Activated naive CD4-positive, alpha-beta T cell treated with anti-CD3 and anti-CD28 coated beads, Interleukin-2, amount 10 ng/mL, durations not matched to agents 7 days and 5 days (primary cell): ENCODE results near the gene PCDHGB7.
"Not testable (repeated sequence)": the region's sequence is repeated elsewhere in the genome, so short reads cannot be mapped to it uniquely, and the experiment has no call there.

Source experiments
- CTCF ChIA-PET: fragments of 350-600 bp; sonication (Branson Sonifier 250); formaldehyde crosslinking; loops from one replicate; lab custom pipeline; 2021; ENCODE audit warnings: antibody characterized with exemption; lab: Charles Lee
- DNase-seq: peaks from one replicate; pipeline ENCODE4 v3.0.0-alpha.2; 2020
- H3K27ac Mint-ChIP-seq: one replicate; pipeline ENCODE4 v1.8.0; 2021; ENCODE audit warnings: mild to moderate bottlenecking, moderate library complexity, mixed read lengths
- H3K27me3 Mint-ChIP-seq: one replicate; pipeline ENCODE4 v1.8.0; 2021; ENCODE audit warnings: mild to moderate bottlenecking, mixed read lengths
- H3K36me3 Mint-ChIP-seq: one replicate; pipeline ENCODE4 v1.8.0; 2021; ENCODE audit warnings: mixed read lengths
- H3K4me1 Mint-ChIP-seq: one replicate; pipeline ENCODE4 v1.8.0; 2021; ENCODE audit warnings: mixed read lengths
- H3K4me3 Mint-ChIP-seq: one replicate; pipeline ENCODE4 v1.8.0; 2021; ENCODE audit warnings: mild to moderate bottlenecking, moderate library complexity, mixed read lengths
- H3K9me3 Mint-ChIP-seq: one replicate; pipeline ENCODE4 v1.8.0; 2021; ENCODE audit warnings: mixed read lengths

The PCDHGB7 gene

GRCh38 chr5:141409598-141410306 lies 7.7 kb upstream of the PCDHGB7 start:
- Mint-ChIP-seq H3K4me3 (no peak overlapping the region), H3K27ac (peak overlapping the region; percentile 79), H3K9me3 (peaks cover 20% of the 10 kb centered on the region), H3K27me3 (peaks cover 66% of the 10 kb centered on the region), H3K36me3 (peaks cover 18% of the 10 kb centered on the region), H3K4me1 (peaks cover 16% of the 10 kb centered on the region)
- CTCF ChIA-PET: no interaction called here
- DNase-seq: no peak

GRCh38 chr5:141411575-141411974 lies 5.9 kb upstream of the PCDHGB7 start:
- Mint-ChIP-seq H3K9me3 (peaks cover 20% of the 10 kb centered on the region), H3K36me3 (peaks cover 18% of the 10 kb centered on the region), H3K27ac (no peak overlapping the region), H3K4me3 (no peak overlapping the region), H3K4me1 (peaks cover 18% of the 10 kb centered on the region), H3K27me3 (peaks cover 75% of the 10 kb centered on the region)
- CTCF ChIA-PET: interaction anchor here (0.9 to 2.5 kb wide), 2 partner anchors 113 to 204 kb away, joined by 3 to 10 read pairs; no protein-coding TSS in a partner anchor
- no peak for DNase-seq

DNA sequence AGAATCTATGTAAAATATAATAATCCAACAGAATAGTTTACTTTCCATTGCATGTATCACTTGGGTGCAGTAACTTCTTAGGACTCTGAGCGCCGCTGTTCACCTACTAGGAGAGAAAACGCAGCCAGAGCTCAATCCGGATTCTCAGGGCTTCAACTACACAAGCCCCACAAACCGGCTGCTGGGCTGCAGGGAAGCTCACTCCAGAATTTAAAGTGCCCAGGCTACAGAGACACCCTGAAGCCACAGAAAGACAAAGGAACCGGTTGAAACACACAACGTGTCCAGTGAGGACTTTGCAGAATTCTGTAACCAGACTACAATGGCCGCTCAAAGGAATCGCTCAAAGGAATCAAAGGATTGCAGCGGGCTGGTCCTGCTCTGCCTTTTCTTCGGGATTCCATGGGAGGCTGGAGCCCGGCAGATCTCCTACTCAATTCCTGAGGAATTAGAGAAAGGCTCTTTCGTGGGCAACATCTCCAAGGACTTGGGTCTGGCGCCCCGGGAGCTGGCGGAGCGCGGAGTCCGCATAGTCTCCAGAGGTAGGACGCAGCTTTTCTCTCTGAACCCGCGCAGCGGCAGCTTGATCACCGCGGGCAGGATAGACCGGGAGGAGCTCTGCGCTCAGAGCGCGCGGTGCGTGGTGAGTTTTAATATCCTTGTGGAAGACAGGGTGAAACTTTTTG lies 4.5 kb upstream of the PCDHGB7 start, which contains the start of gene PCDHGA10:
TSS of gene PCDHGA10 (plus strand) at position 134 of the 686 bp plus-strand sequence. CDS start at position 323, 189 bp downstream.
- Mint-ChIP-seq H3K27ac (peak within 1 kb of the TSS; percentile 74), H3K9me3 (peaks cover 22% of the 10 kb centered on the region), H3K36me3 (peaks cover 18% of the 10 kb centered on the region), H3K27me3 (peaks cover 79% of the 10 kb centered on the region), H3K4me1 (peaks cover 21% of the 10 kb centered on the region), H3K4me3 (peak within 1 kb of the TSS; percentile 78)
- peak; percentile 72 for DNase-seq
- CTCF ChIA-PET: interaction anchor here (0.6 to 3.4 kb wide), 27 partner anchors 8 to 171 kb away, joined by 3 to 17 read pairs (median 4); partner anchors contain the start of genes PCDHGA11, PCDHGA9, PCDHGB5 and PCDHGC5

DNA sequence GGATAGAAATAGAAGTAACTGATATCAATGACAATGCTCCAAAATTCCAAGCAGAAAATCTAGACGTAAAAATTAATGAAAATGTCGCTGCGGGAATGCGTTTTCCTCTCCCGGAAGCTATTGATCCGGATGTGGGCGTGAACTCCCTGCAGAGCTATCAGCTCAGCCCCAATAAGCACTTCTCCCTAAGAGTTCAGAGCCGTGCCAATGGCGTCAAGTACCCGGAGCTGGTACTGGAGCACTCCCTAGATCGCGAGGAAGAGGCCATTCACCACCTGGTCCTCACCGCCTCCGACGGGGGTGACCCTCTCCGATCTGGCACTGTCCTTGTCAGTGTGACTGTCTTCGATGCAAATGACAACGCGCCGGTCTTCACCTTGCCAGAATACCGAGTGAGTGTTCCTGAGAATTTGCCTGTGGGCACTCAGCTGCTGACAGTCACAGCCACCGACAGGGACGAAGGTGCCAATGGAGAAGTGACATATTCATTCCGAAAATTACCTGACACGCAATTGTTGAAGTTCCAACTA lies 3.9 kb upstream of the PCDHGB7 start:
- Mint-ChIP-seq H3K4me3 (peak overlapping the region; percentile 78), H3K27me3 (peaks cover 79% of the 10 kb centered on the region), H3K27ac (peak overlapping the region; percentile 74), H3K9me3 (peaks cover 26% of the 10 kb centered on the region), H3K36me3 (peaks cover 23% of the 10 kb centered on the region), H3K4me1 (peaks cover 22% of the 10 kb centered on the region)
- no peak for DNase-seq
- CTCF ChIA-PET: interaction anchor here (0.9 to 3.4 kb wide), 20 partner anchors 11 to 170 kb away, joined by 3 to 17 read pairs (median 4); partner anchors contain the start of genes PCDHGA9, PCDHGB5 and PCDHGC5

- peaks cover 22% of the 10 kb centered on the region for H3K4me1 Mint-ChIP-seq
- not testable (repeated sequence) for H3K27ac Mint-ChIP-seq, H3K4me3 Mint-ChIP-seq, DNase-seq
- peaks cover 19% of the 10 kb centered on the region for H3K36me3 Mint-ChIP-seq
- CTCF ChIA-PET: interaction anchor here (1.5 to 3.4 kb wide), 4 partner anchors 13 to 149 kb away, joined by 3 to 17 read pairs (median 6); no protein-coding TSS in a partner anchor
- peaks cover 79% of the 10 kb centered on the region for H3K27me3 Mint-ChIP-seq
- H3K9me3 Mint-ChIP-seq: peaks cover 26% of the 10 kb centered on the region
Measured at GRCh38 chr5:141414548-141415274, 2.8 kb upstream of the PCDHGB7 start.

- not testable (repeated sequence) for H3K27ac Mint-ChIP-seq, DNase-seq
- Mint-ChIP-seq H3K4me3 (peak overlapping the region; percentile 18), H3K4me1 (peaks cover 22% of the 10 kb centered on the region), H3K36me3 (peaks cover 21% of the 10 kb centered on the region), H3K27me3 (peaks cover 77% of the 10 kb centered on the region), H3K9me3 (peaks cover 27% of the 10 kb centered on the region)
- CTCF ChIA-PET: interaction anchor here (3.4 kb wide), 1 partner anchor 98 kb away, joined by 17 read pairs; no protein-coding TSS in a partner anchor
Measured at GRCh38 chr5:141415275-141415618, 2.2 kb upstream of the PCDHGB7 start.

GRCh38 chr5:141419074-141419880 lies 1.8 kb downstream of the PCDHGB7 start:
- Mint-ChIP-seq H3K4me1 (peaks cover 20% of the 10 kb centered on the region), H3K27ac (peak overlapping the region; percentile 59), H3K36me3 (peaks cover 23% of the 10 kb centered on the region), H3K9me3 (peaks cover 36% of the 10 kb centered on the region), H3K4me3 (no peak overlapping the region), H3K27me3 (peaks cover 83% of the 10 kb centered on the region)
- CTCF ChIA-PET: interaction anchor here (0.6 to 3.3 kb wide), 7 partner anchors 11 to 148 kb away, joined by 3 to 14 read pairs (median 4); partner anchors contain the start of genes PCDHGA12 and PCDHGB3
- no peak for DNase-seq

- peaks cover 16% of the 10 kb centered on the region for H3K4me1 Mint-ChIP-seq
- peaks cover 69% of the 10 kb centered on the region for H3K27me3 Mint-ChIP-seq
- H3K4me3 Mint-ChIP-seq: peak within 1 kb of the TSS; percentile 76
- H3K9me3 Mint-ChIP-seq: peaks cover 32% of the 10 kb centered on the region
- DNase-seq: peak; percentile 52
- H3K36me3 Mint-ChIP-seq: peaks cover 21% of the 10 kb centered on the region
- CTCF ChIA-PET: interaction anchor here (0.7 to 3.3 kb wide), 29 partner anchors 8 to 194 kb away, joined by 3 to 35 read pairs (median 3); partner anchors contain the start of genes PCDHGA10, PCDHGA12, PCDHGA5 and PCDHGA7
- peak within 1 kb of the TSS; percentile 77 for H3K27ac Mint-ChIP-seq
Measured at GRCh38 chr5:141420855-141421488, 3.5 kb downstream of the PCDHGB7 start, which contains the start of gene PCDHGA11. PCDHGA11 (plus strand) TSS chr5:141421051; CDS start chr5:141421228, 177 bp downstream.

DNA sequence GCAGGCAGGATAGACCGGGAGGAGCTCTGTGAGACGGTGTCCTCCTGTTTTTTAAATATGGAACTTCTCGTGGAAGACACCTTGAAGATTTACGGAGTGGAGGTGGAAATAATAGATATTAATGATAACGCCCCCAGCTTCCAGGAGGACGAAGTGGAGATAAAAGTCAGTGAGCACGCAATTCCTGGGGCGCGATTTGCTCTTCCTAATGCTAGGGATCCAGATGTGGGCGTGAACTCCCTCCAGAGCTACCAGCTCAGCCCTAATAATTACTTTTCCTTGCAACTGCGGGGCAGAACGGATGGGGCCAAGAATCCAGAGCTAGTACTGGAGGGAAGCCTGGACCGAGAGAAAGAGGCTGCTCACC lies 4.0 kb downstream of the PCDHGB7 start:
- CTCF ChIA-PET: interaction anchor here (0.7 to 3.3 kb wide), 27 partner anchors 9 to 194 kb away, joined by 3 to 35 read pairs (median 4); partner anchors contain the start of genes PCDHGA10, PCDHGA12, PCDHGA7 and PCDHGA8
- Mint-ChIP-seq H3K27ac (peak overlapping the region; percentile 77), H3K4me1 (peaks cover 16% of the 10 kb centered on the region), H3K36me3 (peaks cover 21% of the 10 kb centered on the region), H3K27me3 (peaks cover 70% of the 10 kb centered on the region), H3K4me3 (peak overlapping the region; percentile 76), H3K9me3 (peaks cover 32% of the 10 kb centered on the region)
- DNase-seq: no peak

GRCh38 chr5:141422742-141423291 lies 5.3 kb downstream of the PCDHGB7 start:
- no peak for DNase-seq
- CTCF ChIA-PET: interaction anchor here (3.3 kb wide), 1 partner anchor 90 kb away, joined by 14 read pairs; no protein-coding TSS in a partner anchor
- Mint-ChIP-seq H3K4me1 (peaks cover 15% of the 10 kb centered on the region), H3K27me3 (peaks cover 72% of the 10 kb centered on the region), H3K27ac (no peak overlapping the region), H3K9me3 (peaks cover 32% of the 10 kb centered on the region), H3K4me3 (no peak overlapping the region), H3K36me3 (peaks cover 21% of the 10 kb centered on the region)

DNA sequence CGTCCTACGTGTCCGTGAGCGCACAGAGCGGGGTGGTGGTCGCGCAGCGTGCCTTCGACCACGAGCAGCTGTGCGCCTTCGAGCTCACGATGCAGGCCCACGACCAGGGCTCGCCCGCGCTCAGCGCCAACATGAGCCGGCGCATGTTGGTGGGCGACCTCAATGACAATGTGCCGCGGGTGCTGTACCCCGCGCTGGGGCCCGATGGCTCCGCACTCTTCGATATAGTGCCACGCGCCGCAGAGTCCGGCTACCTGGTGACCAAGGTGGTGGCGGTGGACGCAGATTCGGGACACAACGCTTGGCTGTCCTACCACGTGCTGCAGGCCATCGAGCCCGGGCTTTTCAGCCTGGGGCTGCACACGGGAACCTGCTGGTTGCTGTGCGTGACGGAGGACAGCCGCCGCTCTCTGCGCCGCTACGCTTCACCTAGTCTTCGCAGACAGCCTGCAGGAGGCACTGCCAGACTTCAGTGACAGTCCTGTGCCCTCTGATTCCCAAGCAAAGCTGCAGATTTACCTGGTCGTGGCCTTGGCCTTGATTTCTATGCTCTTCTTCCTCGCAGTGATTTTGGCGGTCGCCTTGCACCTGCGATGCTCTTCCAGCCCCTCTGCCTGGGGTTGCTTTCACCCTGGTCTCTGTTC lies 10.4 kb downstream of the PCDHGB7 start:
- Mint-ChIP-seq H3K27ac (no peak overlapping the region), H3K36me3 (peaks cover 9% of the 10 kb centered on the region), H3K9me3 (peaks cover 16% of the 10 kb centered on the region), H3K27me3 (peaks cover 61% of the 10 kb centered on the region), H3K4me3 (no peak overlapping the region), H3K4me1 (peaks cover 12% of the 10 kb centered on the region)
- DNase-seq: no peak
- CTCF ChIA-PET: interaction anchor here (1.0 to 3.4 kb wide), 3 partner anchors 10 to 130 kb away, joined by 3 to 24 read pairs (median 3); partner anchors contain the start of gene PCDHGA10
